ENCODE results near the gene KLHL7.

KLHL7 gene

GRCh38 chr7:23106823-23107663 is 1.5 kb downstream of the KLHL7 start:
- no peak for DNase-seq (ENCODE audit: low read depth)
- TF ChIP-seq CTCF (conservative IDR thresholded peaks at IDR 0.05; ENCODE audit: low read length) = no peak
- H3K4me3 ChIP-seq (ENCODE audit: low read length) = peak overlapping the region; percentile 87

- no peak for DNase-seq (ENCODE audit: low read depth)
- H3K4me3 ChIP-seq (ENCODE audit: low read length) = peak overlapping the region; percentile 87
- no peak for TF ChIP-seq CTCF (conservative IDR thresholded peaks at IDR 0.05; ENCODE audit: low read length)
These were observed 2.2 kb downstream of the KLHL7 start for GRCh38 chr7:23107781-23108180.

GRCh38 chr7:23108995-23109394 is 3.4 kb downstream of the KLHL7 start:
- no peak overlapping the region for H3K4me3 ChIP-seq (ENCODE audit: low read length)
- TF ChIP-seq CTCF (conservative IDR thresholded peaks at IDR 0.05; ENCODE audit: low read length) = no peak
- no peak for DNase-seq (ENCODE audit: low read depth)

- DNase-seq (ENCODE audit: low read depth) = no peak
- no peak for TF ChIP-seq CTCF (conservative IDR thresholded peaks at IDR 0.05; ENCODE audit: low read length)
- H3K4me3 ChIP-seq (ENCODE audit: low read length) = no peak overlapping the region
These were observed 3.9 kb downstream of the KLHL7 start for GRCh38 chr7:23109470-23109869.

GRCh38 chr7:23114896-23115295 is 9.3 kb downstream of the KLHL7 start:
- no peak overlapping the region for H3K4me3 ChIP-seq (ENCODE audit: low read length)
- peak; percentile 59 for DNase-seq (ENCODE audit: low read depth)
- TF ChIP-seq CTCF (conservative IDR thresholded peaks at IDR 0.05; ENCODE audit: low read length) = no peak

- no peak for TF ChIP-seq CTCF (conservative IDR thresholded peaks at IDR 0.05; ENCODE audit: low read length)
- H3K4me3 ChIP-seq (ENCODE audit: low read length) = no peak overlapping the region
- DNase-seq (ENCODE audit: low read depth) = peak; percentile 11
These were observed 10.4 kb downstream of the KLHL7 start for GRCh38 chr7:23115991-23116390.

GRCh38 chr7:23117841-23118240 is 12.3 kb downstream of the KLHL7 start:
- H3K4me3 ChIP-seq (ENCODE audit: low read length) = no peak overlapping the region

More at GRCh38 chr7:23117841-23118240, 12.3 kb downstream of the KLHL7 start:
- TF ChIP-seq CTCF (conservative IDR thresholded peaks at IDR 0.05; ENCODE audit: low read length) = no peak
- no peak for DNase-seq (ENCODE audit: low read depth)

Data from AG10803 (cell line).